Measurements from ENCODE around the gene TIRAP. TPM values are rescaled to one million over a fixed set of nuclear protein-coding genes. Genes with fewer than 3 reads are reported as not detected.

TIRAP gene
- total and polyA plus RNA-seq, 2 of the 8 experiments (the other 6 are each of a cell fraction or from before 2014, with no cell fraction given): 5.3 TPM

GRCh38 chr11:126280595-126280994, 2.3 kb upstream of the TIRAP start (continued):
- TF ChIP-seq USF2 (IDR thresholded peaks at IDR 0.05; ENCODE audit: low read length): no peak

All from H1 (cell line).